Left ventricle myocardium inferior (tissue), 1 donor: ENCODE data around the gene NAGA. TPM values are rescaled to one million over a fixed set of nuclear protein-coding genes. Genes with fewer than 3 reads are reported as not detected.

ENCODE experiments used
- DNase-seq: peaks from one replicate; pipeline ENCODE4 v3.0.0-alpha.2; 2020
- H3K27ac ChIP-seq: fragments of 200-600 bp; replicated peaks from 2 replicates; pipeline ENCODE4 v1.8.0; 2021
- H3K27me3 ChIP-seq: fragments of 200-600 bp; 2 replicates; pipeline ENCODE4 v1.8.0; 2021; ENCODE audit warnings: low read depth
- H3K36me3 ChIP-seq: fragments of 200-600 bp; 2 replicates; pipeline ENCODE4 v1.8.0; 2021
- H3K4me1 ChIP-seq: fragments of 200-600 bp; 2 replicates; pipeline ENCODE4 v1.8.0; 2021
- H3K4me3 ChIP-seq: fragments of 200-600 bp; 2 replicates; pipeline ENCODE4 v1.8.0; 2021; ENCODE audit warnings: mild to moderate bottlenecking, moderate library complexity
- H3K9me3 ChIP-seq: fragments of 200-600 bp; replicated peaks from 2 replicates; pipeline ENCODE4 v1.8.0; 2021
- intact Hi-C: fragments of 100-400 bp; cut with micrococcal nuclease; formaldehyde crosslinking; loops from one replicate; pipeline ENCODE4 v1.11.0; 2022
- total RNA-seq: library from RNA; stranded (reverse); fragmentation: NEBNext Ultra II Directional; extraction: Animal tissue kit (Norgen Biotek cat#: 25700); gene quantifications from one replicate; pipeline ENCODE4 v1.2.1, GENCODE V29; 2021
- TF ChIP-seq, protein P1 (sequence below): fragments of 200-600 bp; IDR thresholded peaks from 2 replicates; pipeline ENCODE4 v1.8.0; 2021; ENCODE audit warnings: antibody characterized with exemption, mild to moderate bottlenecking, borderline replicate concordance
- donor health status: DM: no; HTN: yes; CAD: no; lungs with severe emphysema.

NAGA gene
- total RNA-seq, 1 donor from 2014 or later = 11.7 TPM

DNA sequence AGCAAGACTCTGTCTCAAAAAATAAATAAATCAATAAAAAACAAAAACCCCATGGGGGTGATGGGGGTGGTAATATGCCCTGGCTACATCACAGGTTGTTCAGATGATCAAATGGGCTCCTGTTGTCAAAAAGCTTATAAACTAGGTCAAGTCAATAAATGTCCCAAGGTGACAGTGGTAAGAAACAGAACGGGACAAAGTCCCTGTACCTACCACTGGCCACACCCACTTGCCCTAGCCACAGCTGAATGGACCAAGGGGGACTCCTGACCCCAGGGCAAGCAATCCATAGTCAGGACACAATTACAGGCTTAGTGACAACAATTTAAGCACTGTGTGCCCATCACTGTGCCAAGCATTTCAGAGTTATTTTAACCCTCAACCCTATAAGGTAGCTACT lies 6.0 kb downstream of the NAGA start:
- no peaks in the 10 kb centered on the region for H3K27me3 ChIP-seq
- TF ChIP-seq, protein P1, sequence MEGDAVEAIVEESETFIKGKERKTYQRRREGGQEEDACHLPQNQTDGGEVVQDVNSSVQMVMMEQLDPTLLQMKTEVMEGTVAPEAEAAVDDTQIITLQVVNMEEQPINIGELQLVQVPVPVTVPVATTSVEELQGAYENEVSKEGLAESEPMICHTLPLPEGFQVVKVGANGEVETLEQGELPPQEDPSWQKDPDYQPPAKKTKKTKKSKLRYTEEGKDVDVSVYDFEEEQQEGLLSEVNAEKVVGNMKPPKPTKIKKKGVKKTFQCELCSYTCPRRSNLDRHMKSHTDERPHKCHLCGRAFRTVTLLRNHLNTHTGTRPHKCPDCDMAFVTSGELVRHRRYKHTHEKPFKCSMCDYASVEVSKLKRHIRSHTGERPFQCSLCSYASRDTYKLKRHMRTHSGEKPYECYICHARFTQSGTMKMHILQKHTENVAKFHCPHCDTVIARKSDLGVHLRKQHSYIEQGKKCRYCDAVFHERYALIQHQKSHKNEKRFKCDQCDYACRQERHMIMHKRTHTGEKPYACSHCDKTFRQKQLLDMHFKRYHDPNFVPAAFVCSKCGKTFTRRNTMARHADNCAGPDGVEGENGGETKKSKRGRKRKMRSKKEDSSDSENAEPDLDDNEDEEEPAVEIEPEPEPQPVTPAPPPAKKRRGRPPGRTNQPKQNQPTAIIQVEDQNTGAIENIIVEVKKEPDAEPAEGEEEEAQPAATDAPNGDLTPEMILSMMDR = no peak
- intact Hi-C loops = no loop called here
- H3K36me3 ChIP-seq = peaks cover 76% of the 10 kb centered on the region
- H3K27ac ChIP-seq = no peak overlapping the region
- H3K4me3 ChIP-seq = no peak overlapping the region
- peaks cover 7% of the 10 kb centered on the region for H3K4me1 ChIP-seq
- H3K9me3 ChIP-seq = no peaks in the 10 kb centered on the region
- no peak for DNase-seq

DNA sequence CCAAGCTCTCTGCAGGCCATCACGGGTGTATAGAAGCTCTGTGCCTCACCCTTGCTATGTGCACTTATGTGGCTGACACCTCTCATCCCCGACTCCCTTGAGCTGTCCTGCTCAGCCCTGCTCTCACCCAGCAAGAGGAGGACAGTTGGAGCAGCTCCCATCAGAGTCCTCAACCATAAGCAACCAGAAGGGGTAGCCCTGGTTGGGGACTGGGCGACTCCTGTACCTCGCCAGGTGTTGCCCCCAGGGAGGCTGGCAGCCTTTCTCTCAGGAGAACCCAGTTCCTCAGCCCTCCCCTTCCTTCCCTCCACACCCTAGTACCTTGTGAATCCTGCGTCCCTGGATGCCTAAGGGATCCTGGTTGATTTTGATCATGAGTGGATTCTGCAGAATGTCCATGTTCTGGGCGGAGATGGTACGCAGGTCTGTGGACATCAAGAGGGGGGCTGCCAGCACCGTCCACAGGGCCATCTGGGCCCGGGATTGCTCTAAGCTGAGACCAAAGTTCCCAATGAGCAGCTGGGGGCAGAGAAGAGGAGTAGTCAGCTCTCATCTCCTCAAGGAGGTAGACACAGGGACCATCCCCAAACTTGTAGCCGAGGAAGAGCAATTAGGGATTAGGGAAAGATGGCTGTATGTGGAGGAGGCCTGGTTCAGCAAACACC lies 8.0 kb downstream of the NAGA start:
- intact Hi-C loops = no loop called here
- H3K4me1 ChIP-seq = no peaks in the 10 kb centered on the region
- no peak for DNase-seq
- peaks cover 82% of the 10 kb centered on the region for H3K36me3 ChIP-seq
- H3K4me3 ChIP-seq = no peak overlapping the region
- TF ChIP-seq, protein P1 = no peak
- no peaks in the 10 kb centered on the region for H3K9me3 ChIP-seq
- no peak overlapping the region for H3K27ac ChIP-seq
- no peaks in the 10 kb centered on the region for H3K27me3 ChIP-seq

DNA sequence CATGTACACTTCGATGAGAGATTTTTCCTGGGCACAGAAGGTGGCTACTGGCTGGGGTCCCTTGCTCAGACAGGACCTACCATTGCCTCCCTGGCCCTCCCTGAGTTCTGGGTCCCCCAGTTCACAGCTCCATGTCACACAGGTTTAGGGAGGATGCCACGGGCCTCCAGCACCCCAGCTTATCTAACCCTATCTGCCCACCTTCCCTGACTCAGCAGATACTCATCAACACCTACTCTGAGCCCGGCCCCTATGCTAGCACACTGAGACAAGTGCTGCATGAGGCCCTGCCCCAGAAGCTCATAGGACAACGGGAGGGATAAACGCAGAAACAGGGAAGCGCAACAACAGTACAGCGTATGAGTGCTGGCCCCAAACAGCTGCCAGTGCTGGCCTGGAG lies 9.6 kb downstream of the NAGA start:
- H3K27ac ChIP-seq = no peak overlapping the region
- peaks cover 15% of the 10 kb centered on the region for H3K9me3 ChIP-seq
- H3K4me1 ChIP-seq = no peaks in the 10 kb centered on the region
- H3K4me3 ChIP-seq = no peak overlapping the region
- intact Hi-C loops = no loop called here
- no peak for DNase-seq
- peaks cover 74% of the 10 kb centered on the region for H3K36me3 ChIP-seq
- TF ChIP-seq, protein P1 = no peak
- H3K27me3 ChIP-seq = no peaks in the 10 kb centered on the region

DNA sequence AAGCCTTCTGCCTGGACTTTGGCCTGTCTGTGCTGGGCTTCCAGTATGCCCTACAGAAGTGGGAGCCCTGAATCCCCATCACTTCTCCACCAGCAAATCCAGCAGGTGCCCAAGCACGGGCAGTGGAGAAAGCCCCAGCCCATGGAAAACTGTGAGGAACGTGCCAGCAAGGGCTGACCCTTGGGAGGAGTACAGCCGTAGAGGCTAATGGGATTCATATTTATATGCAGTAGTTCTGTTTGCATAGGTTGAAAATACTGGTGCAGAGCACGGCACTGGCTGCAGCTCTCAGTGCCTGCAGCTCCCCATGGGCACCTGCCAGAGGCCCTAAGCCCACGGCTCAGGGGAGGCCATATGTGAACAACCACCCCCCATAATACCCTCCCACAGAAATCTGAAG lies 10.1 kb downstream of the NAGA start:
- TF ChIP-seq, protein P1 = no peak
- H3K27me3 ChIP-seq = no peaks in the 10 kb centered on the region
- no peak for DNase-seq
- H3K4me1 ChIP-seq = no peaks in the 10 kb centered on the region
- H3K36me3 ChIP-seq = peaks cover 69% of the 10 kb centered on the region
- no peak overlapping the region for H3K4me3 ChIP-seq
- intact Hi-C loops = no loop called here
- H3K27ac ChIP-seq = no peak overlapping the region
- H3K9me3 ChIP-seq = peaks cover 16% of the 10 kb centered on the region

DNA sequence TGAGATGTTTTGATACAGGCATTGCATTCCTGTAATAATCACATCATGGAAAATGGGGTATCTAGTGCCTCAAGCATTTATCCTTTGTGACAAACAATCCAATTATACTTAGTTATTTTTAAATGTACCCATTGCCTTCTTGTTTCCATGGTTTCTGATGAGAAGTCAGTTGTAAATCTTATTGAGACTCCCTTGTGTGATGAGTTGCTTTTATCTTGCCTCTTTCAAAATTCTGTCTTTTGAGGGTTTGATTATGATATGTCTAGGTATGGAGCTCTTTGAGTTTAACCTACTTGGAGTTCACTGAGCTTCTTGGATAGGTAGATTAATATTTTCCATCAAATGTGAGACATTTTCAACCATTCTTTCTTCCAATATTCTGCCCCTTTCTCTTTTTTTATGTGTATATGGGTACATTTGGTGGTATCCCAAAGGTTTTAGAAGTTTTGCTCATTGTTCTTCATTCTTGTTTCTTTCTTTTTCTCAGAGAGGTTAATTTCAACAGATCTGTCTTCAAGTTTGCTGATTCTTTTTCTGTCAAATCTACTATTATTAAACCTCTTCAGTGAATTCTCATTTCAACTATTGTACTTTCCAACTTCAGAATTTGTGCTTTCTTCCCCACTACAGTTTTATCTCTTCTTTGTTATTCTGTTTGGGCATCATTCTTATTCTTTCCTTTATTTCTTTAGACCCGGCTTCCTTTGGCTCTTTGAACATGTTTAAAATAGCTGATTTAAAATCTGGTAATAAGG lies 13.7 kb downstream of the NAGA start:
- peaks cover 16% of the 10 kb centered on the region for H3K9me3 ChIP-seq
- no peak overlapping the region for H3K4me3 ChIP-seq
- intact Hi-C loops = no loop called here
- H3K36me3 ChIP-seq = peaks cover 47% of the 10 kb centered on the region
- TF ChIP-seq, protein P1 = no peak
- H3K27me3 ChIP-seq = no peaks in the 10 kb centered on the region
- no peaks in the 10 kb centered on the region for H3K4me1 ChIP-seq
- no peak for DNase-seq
- no peak overlapping the region for H3K27ac ChIP-seq
